ENCODE data around the gene ALDH3A1.

ALDH3A1 gene

DNA sequence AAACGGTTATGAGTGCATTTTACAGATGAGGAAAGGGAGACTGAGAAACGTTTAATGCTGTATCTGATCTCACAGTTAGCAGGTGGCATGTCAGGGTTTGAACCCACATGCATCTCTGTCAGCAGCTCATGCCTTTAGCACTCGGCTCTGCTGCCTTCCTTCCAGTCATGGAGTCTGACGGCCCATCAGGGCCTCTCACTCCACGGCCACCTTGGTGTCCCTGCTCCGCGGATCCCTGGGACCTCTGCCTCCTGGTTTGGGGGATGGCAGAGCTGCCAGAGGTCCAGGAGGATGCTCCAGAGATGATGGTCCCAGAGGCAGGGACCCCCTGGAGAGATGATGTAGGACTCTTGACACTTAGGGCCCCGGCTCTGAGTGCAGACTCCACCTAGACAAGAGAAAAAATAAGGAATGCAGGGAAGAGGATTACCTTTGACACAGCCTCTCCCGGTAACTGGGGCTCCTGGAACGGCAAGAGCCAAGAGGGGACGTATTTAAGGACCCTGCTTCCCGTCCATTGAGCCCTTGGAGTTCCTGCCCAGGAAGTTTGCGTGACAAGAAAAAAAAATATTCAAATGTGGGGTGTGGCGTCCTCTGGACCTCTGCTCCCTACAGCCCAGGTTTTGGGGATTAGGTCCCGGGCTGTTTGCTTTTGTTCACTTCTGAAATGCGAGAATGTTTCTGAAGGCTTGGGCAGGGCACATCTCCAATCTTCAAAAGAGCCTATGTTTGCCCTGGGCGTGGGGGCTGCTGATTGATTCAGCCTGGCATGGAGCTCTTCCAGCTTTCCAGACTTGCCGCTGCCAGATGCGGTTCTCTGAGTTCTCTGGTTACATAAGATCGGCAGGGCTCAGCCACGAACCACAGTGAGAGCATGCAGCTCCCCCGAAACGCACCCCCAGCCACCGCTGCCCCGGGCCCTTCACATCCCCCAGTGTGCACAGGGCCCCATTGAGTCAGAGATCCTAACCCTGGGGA is at the start of gene ALDH3A1:
TSS of gene ALDH3A1 (minus strand) at position 470 of the 978 bp plus-strand sequence. CDS start 3,169 bp downstream, outside the sequence.
- no peak within 1 kb of the TSS for H3K4me3 ChIP-seq (replicated peaks; ENCODE audit: low read depth, low read length)
- no peak for DNase-seq (ENCODE audit: low read depth)
- TF ChIP-seq, protein P1, sequence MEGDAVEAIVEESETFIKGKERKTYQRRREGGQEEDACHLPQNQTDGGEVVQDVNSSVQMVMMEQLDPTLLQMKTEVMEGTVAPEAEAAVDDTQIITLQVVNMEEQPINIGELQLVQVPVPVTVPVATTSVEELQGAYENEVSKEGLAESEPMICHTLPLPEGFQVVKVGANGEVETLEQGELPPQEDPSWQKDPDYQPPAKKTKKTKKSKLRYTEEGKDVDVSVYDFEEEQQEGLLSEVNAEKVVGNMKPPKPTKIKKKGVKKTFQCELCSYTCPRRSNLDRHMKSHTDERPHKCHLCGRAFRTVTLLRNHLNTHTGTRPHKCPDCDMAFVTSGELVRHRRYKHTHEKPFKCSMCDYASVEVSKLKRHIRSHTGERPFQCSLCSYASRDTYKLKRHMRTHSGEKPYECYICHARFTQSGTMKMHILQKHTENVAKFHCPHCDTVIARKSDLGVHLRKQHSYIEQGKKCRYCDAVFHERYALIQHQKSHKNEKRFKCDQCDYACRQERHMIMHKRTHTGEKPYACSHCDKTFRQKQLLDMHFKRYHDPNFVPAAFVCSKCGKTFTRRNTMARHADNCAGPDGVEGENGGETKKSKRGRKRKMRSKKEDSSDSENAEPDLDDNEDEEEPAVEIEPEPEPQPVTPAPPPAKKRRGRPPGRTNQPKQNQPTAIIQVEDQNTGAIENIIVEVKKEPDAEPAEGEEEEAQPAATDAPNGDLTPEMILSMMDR (IDR thresholded peaks at IDR 0.05; ENCODE audit: low read length, missing control alignments) = no peak

DNA sequence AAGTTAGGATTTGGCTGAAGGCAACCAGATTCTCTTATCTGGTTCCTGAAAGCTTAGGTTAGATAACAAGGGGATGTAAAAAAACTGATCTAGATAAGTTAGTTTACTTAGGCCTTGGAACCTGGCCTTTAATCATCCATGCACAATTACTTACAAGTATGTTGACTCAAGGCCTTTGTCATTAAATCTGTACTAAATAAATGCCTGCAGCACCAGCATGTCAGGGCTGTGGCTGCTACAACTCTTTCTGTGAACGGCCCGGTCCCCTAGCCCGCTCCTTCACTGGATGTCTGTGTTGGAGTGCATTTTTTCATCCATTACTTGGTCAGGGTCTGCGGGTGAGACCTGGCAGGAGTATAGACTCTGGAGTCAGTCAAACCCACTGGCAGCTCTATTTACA is 48.4 kb upstream of the ALDH3A1 start:
- H3K4me3 ChIP-seq (replicated peaks; ENCODE audit: low read depth, low read length) = no peak overlapping the region
- TF ChIP-seq, protein P1 (IDR thresholded peaks at IDR 0.05; ENCODE audit: low read length, missing control alignments) = no peak
- DNase-seq (ENCODE audit: low read depth) = no peak

DNA sequence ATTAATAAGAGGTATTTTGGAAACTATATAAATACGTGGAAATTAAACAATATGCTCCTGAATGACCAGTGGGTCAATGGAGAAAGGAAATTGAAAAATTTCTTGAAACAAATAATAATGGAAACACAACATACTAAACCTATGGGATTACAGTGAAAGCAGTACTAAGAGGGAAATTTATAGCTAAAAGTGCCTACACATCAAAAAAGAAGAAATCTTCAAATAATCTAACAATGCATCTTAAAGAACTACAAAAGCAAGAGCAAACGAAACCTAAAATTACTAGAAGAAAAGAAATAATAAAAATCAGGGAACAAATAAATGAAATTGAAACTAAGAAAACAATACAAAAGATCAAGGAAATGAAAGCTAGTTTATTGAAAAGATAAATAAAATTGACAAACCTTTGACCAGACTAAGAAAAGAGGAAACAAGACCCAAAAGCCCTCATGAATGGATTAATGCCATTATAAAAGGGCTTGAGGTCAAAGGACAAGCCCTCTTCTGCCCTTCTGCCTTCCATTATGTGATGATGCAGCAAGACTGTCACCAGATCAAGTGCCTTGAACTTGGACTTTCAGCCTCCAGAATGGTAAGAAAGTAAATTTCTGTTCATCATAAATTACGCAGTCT is 43.9 kb upstream of the ALDH3A1 start:
- TF ChIP-seq, protein P1 (IDR thresholded peaks at IDR 0.05; ENCODE audit: low read length, missing control alignments) = no peak
- no peak overlapping the region for H3K4me3 ChIP-seq (replicated peaks; ENCODE audit: low read depth, low read length)
- DNase-seq (ENCODE audit: low read depth) = no peak

DNA sequence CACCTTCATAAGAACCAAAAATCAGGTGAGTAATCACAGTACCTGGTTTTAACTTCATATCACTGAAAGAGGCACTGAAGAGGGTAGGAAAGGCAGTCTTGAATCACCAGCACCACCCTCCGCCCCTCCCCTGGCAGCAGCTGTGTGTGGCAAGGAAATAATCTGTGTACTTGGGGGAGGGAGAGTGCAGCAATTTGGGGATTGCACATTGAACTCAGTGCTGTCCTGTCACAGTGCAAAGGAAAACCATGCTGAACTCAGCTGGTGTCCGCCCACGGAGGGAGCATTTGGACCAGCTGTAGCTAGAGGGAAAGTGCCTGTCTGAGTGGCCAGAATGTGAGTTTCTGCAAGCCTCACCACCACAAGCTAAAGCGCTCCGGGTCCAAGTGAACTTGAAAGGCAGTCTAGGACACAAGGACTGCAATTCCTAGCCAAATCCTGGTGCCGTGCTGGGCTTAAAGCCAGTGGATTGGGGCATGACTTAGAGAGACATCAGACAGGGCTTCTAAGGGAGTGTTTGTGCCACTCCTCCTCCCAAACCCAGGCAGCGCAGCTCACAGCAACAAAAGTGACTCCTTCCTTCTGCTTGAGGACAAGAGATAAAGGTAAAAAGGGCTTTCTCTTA is 39.7 kb upstream of the ALDH3A1 start:
- DNase-seq (ENCODE audit: low read depth) = peak; percentile 19
- no peak overlapping the region for H3K4me3 ChIP-seq (replicated peaks; ENCODE audit: low read depth, low read length)
- TF ChIP-seq, protein P1 (IDR thresholded peaks at IDR 0.05; ENCODE audit: low read length, missing control alignments) = no peak

DNA sequence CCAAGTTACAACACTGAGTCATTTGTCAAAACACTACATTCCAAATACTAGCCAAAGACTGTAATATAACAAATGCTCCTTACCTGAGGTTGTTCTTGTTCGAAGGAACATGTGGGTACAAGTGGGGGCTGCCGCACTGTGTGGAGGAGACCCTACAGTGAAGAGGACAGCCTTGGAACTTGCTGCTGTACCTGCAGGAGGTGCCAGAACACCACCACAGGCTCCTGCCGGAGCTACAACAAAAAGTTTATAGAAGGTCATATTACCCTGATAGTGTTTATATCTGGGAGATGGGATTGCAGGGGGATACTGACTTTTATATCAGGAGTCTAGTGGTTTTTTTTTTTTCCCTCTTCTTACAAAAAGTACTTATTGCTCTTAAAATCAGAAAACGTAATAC is 37.8 kb upstream of the ALDH3A1 start:
- no peak overlapping the region for H3K4me3 ChIP-seq (replicated peaks; ENCODE audit: low read depth, low read length)
- TF ChIP-seq, protein P1 (IDR thresholded peaks at IDR 0.05; ENCODE audit: low read length, missing control alignments) = no peak
- DNase-seq (ENCODE audit: low read depth) = no peak

DNA sequence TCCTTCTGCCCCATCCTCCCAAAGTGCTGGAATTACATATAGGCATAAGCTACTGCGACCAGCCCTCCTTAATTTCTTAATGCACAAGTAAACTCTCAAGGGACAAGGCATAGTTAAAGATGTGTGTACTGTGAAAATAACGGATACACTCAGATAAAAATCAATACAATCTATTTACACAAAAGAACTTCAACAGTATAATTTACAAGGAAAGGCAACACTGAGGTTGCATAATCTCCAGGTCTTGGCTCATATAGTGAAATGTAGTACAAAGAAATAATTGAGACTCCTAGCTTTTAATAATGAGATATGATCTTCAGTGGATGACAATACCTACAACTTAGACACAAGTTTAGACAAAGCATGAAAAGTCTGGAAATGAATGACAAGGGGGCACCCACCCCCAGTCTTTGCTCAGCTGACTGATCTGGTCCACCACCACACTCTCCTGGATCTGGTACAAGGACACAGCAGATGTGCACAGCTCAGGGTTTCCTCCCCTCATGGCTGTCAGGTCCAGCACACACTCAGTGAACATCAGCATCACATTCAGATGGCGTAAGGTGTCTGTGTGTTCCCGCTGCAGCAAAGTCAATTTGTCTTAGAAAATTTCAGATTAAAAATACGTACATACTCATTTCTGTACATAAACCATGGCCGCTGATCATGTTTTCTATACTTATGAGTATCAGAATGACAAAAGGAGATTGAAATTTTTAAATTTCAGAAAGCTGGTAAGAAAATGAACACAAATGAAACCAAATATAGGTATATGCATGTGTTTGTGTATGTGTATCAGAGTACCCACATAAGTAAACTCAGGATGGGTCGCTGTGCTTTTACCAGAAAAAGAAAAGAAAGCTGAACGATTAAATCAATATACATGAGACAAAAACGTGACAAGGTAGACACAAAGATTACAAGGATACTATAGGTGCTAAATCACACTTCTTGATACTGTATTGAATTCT is 33.7 kb upstream of the ALDH3A1 start:
- no peak for DNase-seq (ENCODE audit: low read depth)
- TF ChIP-seq, protein P1 (IDR thresholded peaks at IDR 0.05; ENCODE audit: low read length, missing control alignments) = no peak
- no peak overlapping the region for H3K4me3 ChIP-seq (replicated peaks; ENCODE audit: low read depth, low read length)
